H1 (cell line): ENCODE results near the gene GIGYF2. TPM values are rescaled to one million over a fixed set of nuclear protein-coding genes. Genes with fewer than 3 reads are reported as not detected.
"Not testable (repeated sequence)": the region's sequence is repeated elsewhere in the genome, so short reads cannot be mapped to it uniquely, and the experiment has no call there.

Experiments
- CTCF ChIA-PET: fragments of 300-600 bp; sonication (Branson Sonifier 250); formaldehyde crosslinking; loops from one replicate; lab custom pipeline; 2021; ENCODE audit not compliant: partially characterized antibody; lab: Charles Lee
- POLR2A ChIA-PET: fragments of 300-600 bp; sonication (Branson Sonifier 250); formaldehyde crosslinking; loops from one replicate; lab custom pipeline; 2021; ENCODE audit warnings: inconsistent platforms; ENCODE audit not compliant: partially characterized antibody; lab: Charles Lee
- DNase-seq, 2 experiments: peaks; one replicate each; pipeline versions ENCODE4 v3.0.0 to v3.0.0-alpha.2; 2010 to 2022; ENCODE audit warnings: low spot score in 2 of 2, low read depth in 1 of 2, mixed read lengths in 1 of 2
- FAIRE-seq: peaks from 2 replicates; lab custom pipeline; 2011; peaks lifted over from hg19 to GRCh38; lab: Jason Lieb, UNC
- H2AFZ ChIP-seq: 2 replicates; pipeline ENCODE4 v1.8.1; 2012; ENCODE audit warnings: low read length, inconsistent platforms
- H2AK5ac ChIP-seq: 2 replicates; pipeline ENCODE4 v1.6.1; 2013; ENCODE audit warnings: low read depth, low read length
- H2BK120ac ChIP-seq: replicated peaks from 2 replicates; pipeline ENCODE3; 2013; ENCODE audit warnings: low read depth, low read length, inconsistent platforms
- H2BK12ac ChIP-seq: 2 replicates; pipeline ENCODE4 v1.6.1; 2013; ENCODE audit warnings: low read depth, low read length
- H2BK15ac ChIP-seq: 2 replicates; pipeline ENCODE4 v1.6.1; 2013; ENCODE audit warnings: low read length
- H2BK20ac ChIP-seq: 2 replicates; pipeline ENCODE4 v1.6.1; 2013; ENCODE audit warnings: low read length
- H2BK5ac ChIP-seq: 2 replicates; pipeline ENCODE4 v1.6.1; 2013; ENCODE audit warnings: low read depth, low read length
- H3K14ac ChIP-seq: 2 replicates; pipeline ENCODE4 v1.6.1; 2013; ENCODE audit warnings: inconsistent platforms; ENCODE audit not compliant: insufficient read length
- H3K18ac ChIP-seq: 2 replicates; pipeline ENCODE4 v1.6.1; 2013; ENCODE audit warnings: low read length; ENCODE audit errors: extremely low read depth
- H3K23ac ChIP-seq: 2 replicates; pipeline ENCODE4 v1.6.1; 2013; ENCODE audit warnings: inconsistent platforms; ENCODE audit not compliant: insufficient read length
- H3K23me2 ChIP-seq: 2 replicates; pipeline ENCODE4 v1.6.1; 2013; ENCODE audit warnings: low read depth, low read length
- H3K27ac ChIP-seq: 2 replicates; pipeline ENCODE4 v1.6.1; 2011; ENCODE audit warnings: low read depth, low read length, inconsistent platforms
- H3K27me3 ChIP-seq, 4 experiments: replicated peaks in 1 of 4; 1 replicate in 1 of 4; 2 replicates in 3 of 4; pipeline versions ENCODE4 v1.6.1 to v1.8.1; 2011 to 2013; ENCODE audit warnings: low read length in 3 of 4, mild to moderate bottlenecking in 3 of 4, inconsistent platforms in 2 of 4, mixed read lengths in 2 of 4, moderate library complexity in 1 of 4; ENCODE audit not compliant: control insufficient read depth in 3 of 4, insufficient read depth in 3 of 4; ENCODE audit errors: extremely low read depth in 1 of 4
- H3K36me3 ChIP-seq, 4 experiments: 2 replicates each; pipeline versions ENCODE4 v1.6.1 to v1.8.1; 2011 to 2013; ENCODE audit warnings: mild to moderate bottlenecking in 4 of 4, low read length in 3 of 4, moderate library complexity in 2 of 4, control low read depth in 1 of 4, inconsistent platforms in 1 of 4; ENCODE audit not compliant: insufficient read depth in 4 of 4, control insufficient read depth in 2 of 4
- H3K4ac ChIP-seq: replicated peaks from 2 replicates; pipeline ENCODE3; 2013; ENCODE audit warnings: low read length, low read depth, mixed read lengths, inconsistent platforms; ENCODE audit not compliant: insufficient read length
- H3K4me1 ChIP-seq, 4 experiments: replicated peaks in 1 of 4; 1 replicate in 1 of 4; 2 replicates in 3 of 4; pipeline versions ENCODE4 v1.6.1 to v1.8.1; 2011 to 2013; ENCODE audit warnings: low read length in 3 of 4, inconsistent platforms in 2 of 4, mixed read lengths in 1 of 4; ENCODE audit not compliant: insufficient read depth in 4 of 4, control insufficient read depth in 3 of 4
- H3K4me2 ChIP-seq, 2 experiments: 2 replicates each; pipeline versions ENCODE4 v1.6.1 to v1.8.1; 2011 to 2013; ENCODE audit warnings: low read depth in 2 of 2, low read length in 2 of 2, control low read depth in 1 of 2, inconsistent platforms in 1 of 2, mild to moderate bottlenecking in 1 of 2; ENCODE audit not compliant: insufficient read depth in 1 of 2
- H3K4me3 ChIP-seq, 4 experiments: fragments of 200-600, 300-600 bp in 1 of 4; sonication (generic), shearing (Covaris generic), sonication (Bioruptor Twin) in 1 of 4; 2 replicates each; pipeline versions ENCODE4 v1.5.1 to v1.8.1; 2011 to 2016; ENCODE audit warnings: low read length in 4 of 4, low read depth in 3 of 4, control low read depth in 2 of 4, inconsistent platforms in 2 of 4, mild to moderate bottlenecking in 2 of 4, mixed read lengths in 1 of 4, moderate library complexity in 1 of 4; ENCODE audit not compliant: insufficient read depth in 2 of 4; ENCODE audit errors: extremely low read depth in 1 of 4
- H3K56ac ChIP-seq: replicated peaks from 2 replicates; pipeline ENCODE3; 2013; ENCODE audit warnings: low read depth, mild to moderate bottlenecking, mixed read lengths, low read length, inconsistent platforms; ENCODE audit not compliant: insufficient read length
- H3K79me1 ChIP-seq: 2 replicates; pipeline ENCODE4 v1.6.1; 2013; ENCODE audit warnings: low read depth, low read length, control low read depth
- H3K79me2 ChIP-seq, 2 experiments: 2 replicates each; pipeline versions ENCODE4 v1.6.1 to v1.8.1; 2012 to 2013; ENCODE audit warnings: low read length in 2 of 2, mild to moderate bottlenecking in 2 of 2, inconsistent platforms in 1 of 2; ENCODE audit not compliant: insufficient read depth in 2 of 2, control insufficient read depth in 1 of 2
- H3K9ac ChIP-seq, 4 experiments: replicated peaks in 1 of 4; 1 replicate in 1 of 4; 2 replicates in 3 of 4; pipeline versions ENCODE4 v1.6.1 to v1.8.1; 2011 to 2013; ENCODE audit warnings: low read depth in 3 of 4, low read length in 3 of 4, control low read depth in 2 of 4, mild to moderate bottlenecking in 2 of 4, moderate library complexity in 2 of 4, inconsistent platforms in 1 of 4; ENCODE audit errors: extremely low read depth in 1 of 4
- H3K9me3 ChIP-seq, 2 experiments: 2 replicates each; pipeline versions ENCODE4 v1.6.1 to v1.8.1; 2012 to 2013; ENCODE audit warnings: mild to moderate bottlenecking in 2 of 2, moderate library complexity in 2 of 2, control low read depth in 1 of 2, inconsistent platforms in 1 of 2, low read depth in 1 of 2, low read length in 1 of 2, mixed read lengths in 1 of 2; ENCODE audit not compliant: insufficient read depth in 2 of 2
- H4K20me1 ChIP-seq, 2 experiments: replicated peaks in 1 of 2; 2 replicates each; pipeline versions ENCODE3 to v1.8.1; 2011 to 2013; ENCODE audit warnings: inconsistent platforms in 2 of 2, low read length in 2 of 2, mild to moderate bottlenecking in 1 of 2; ENCODE audit not compliant: insufficient read depth in 2 of 2, control insufficient read depth in 1 of 2
- H4K5ac ChIP-seq: 2 replicates; pipeline ENCODE4 v1.6.1; 2013; ENCODE audit warnings: low read length, low read depth, mixed read lengths, inconsistent platforms; ENCODE audit not compliant: insufficient read length
- H4K8ac ChIP-seq: 2 replicates; pipeline ENCODE4 v1.8.0; 2013; ENCODE audit warnings: mild to moderate bottlenecking, moderate library complexity, low read length, inconsistent platforms; ENCODE audit not compliant: insufficient read depth; ENCODE audit errors: extremely low read depth
- H4K91ac ChIP-seq: replicated peaks from 2 replicates; pipeline ENCODE3; 2013; ENCODE audit warnings: low read length, mixed read lengths, inconsistent platforms; ENCODE audit not compliant: insufficient read length
- WGBS, 2 experiments: shearing (Covaris generic) in 1 of 2; methylation state at CpG; one replicate each; pipeline versions ENCODE4 v1.1.6 to v1.1.7; 2013 to 2015; ENCODE audit warnings: low lambda C conversion rate in 2 of 2, mixed read lengths in 2 of 2, inconsistent platforms in 1 of 2, low coverage in 1 of 2, missing lambda C conversion rate in 1 of 2; ENCODE audit not compliant: insufficient replicate concordance in 2 of 2, insufficient coverage in 1 of 2, insufficient read length in 1 of 2; ENCODE audit errors: extremely low coverage in 1 of 2, missing lambda C conversion rate in 1 of 2; 5-methylcytosine and 5-hydroxymethylcytosine counted together
- polyA plus RNA-seq, 7 experiments: library from polyadenylated mRNA; depleted of rRNA in 3 of 7; stranded (reverse) in 5 of 7; unstranded in 2 of 7; fragments of >200 nt in 5 of 7; fragments of 200-250 nt in 2 of 7; gene quantifications; 1 replicate in 5 of 7; 2 replicates in 1 of 7; 4 replicates in 1 of 7; pipeline versions ENCODE4 v1.2.1 to v1.2.3, GENCODE V29; 2011 to 2013; ENCODE audit warnings: missing spikeins in 2 of 7, mixed read lengths in 2 of 7
- total RNA-seq: library from RNA; stranded (reverse); fragmentation: NEBNext Ultra II Directional; extraction: Animal tissue kit (Norgen Biotek cat#: 25700); gene quantifications from 2 replicates; pipeline ENCODE4 v1.2.1, GENCODE V29; 2021

The GIGYF2 gene
- total and polyA plus RNA-seq, 2 of the 8 experiments (the other 6 are each of a cell fraction or from before 2014, with no cell fraction given) = 22.3 to 62.0 TPM

- H3K9ac ChIP-seq, H2BK20ac ChIP-seq, H2BK5ac ChIP-seq, POLR2A ChIA-PET, H3K23ac ChIP-seq, H3K4me2 ChIP-seq, H3K27ac ChIP-seq, H3K79me1 ChIP-seq, H3K4me1 ChIP-seq, H4K20me1 ChIP-seq, H4K8ac ChIP-seq, H3K9me3 ChIP-seq, H2BK15ac ChIP-seq, DNase-seq, H2BK12ac ChIP-seq, H3K79me2 ChIP-seq, H3K14ac ChIP-seq, H4K5ac ChIP-seq, H3K56ac ChIP-seq, H2AK5ac ChIP-seq, H2AFZ ChIP-seq, FAIRE-seq, H4K91ac ChIP-seq, H2BK120ac ChIP-seq, H3K23me2 ChIP-seq, H3K27me3 ChIP-seq, H3K18ac ChIP-seq, H3K4ac ChIP-seq, H3K4me3 ChIP-seq: not testable (repeated sequence)
- 93% methylated on average over 11 of the region's 11 CpGs; no CpG with 5 or more reads in 1 of the 2 experiments for WGBS, 2 experiments
- H3K36me3 ChIP-seq = peaks cover 13 to 62% (median 42%) of the 10 kb centered on the region in 4 experiments
- CTCF ChIA-PET = interaction anchor here (0.5 to 3.1 kb wide), 15 partner anchors 9 to 425 kb away, joined by 3 to 18 read pairs (median 5); partner anchors contain the start of genes INPP5D and SNORC
These were observed 154.9 kb downstream of the GIGYF2 start for GRCh38 chr2:232852081-232852480.
